ENCODE measurements around the gene HSD11B2. TPM values are rescaled to one million over a fixed set of nuclear protein-coding genes. Genes with fewer than 3 reads are reported as not detected.

HSD11B2 gene
- total and polyA plus RNA-seq, 5 donors from 2014 or later, result not detected

- H3K27me3 ChIP-seq (ENCODE audit: control insufficient read depth, insufficient read depth, low read length), result no peaks in the 10 kb centered on the region
- Mint-ChIP-seq H3K4me1 (peaks cover 0 to 4% (median under 1%) of the 10 kb centered on the region in 4 donors), H3K27ac (no peak overlapping the region), H3K36me3 (peaks cover 14% of the 10 kb centered on the region), H3K27me3 (peaks cover 12% of the 10 kb centered on the region), H3K4me3 (peak overlapping the region in 1 of 4 donors; percentile 17), H3K9me3 (peaks cover 0 to 1% (median 0%) of the 10 kb centered on the region in 7 donors)
- ATAC-seq (ENCODE audit: low read depth in 2 of 2) (no peak), DNase-seq (no peak)
- peaks cover 2% of the 10 kb centered on the region for H3K4me1 ChIP-seq (ENCODE audit: control insufficient read depth, insufficient read depth, low read length, poor library complexity, severe bottlenecking)
- H3K4me3 ChIP-seq (ENCODE audit: low read depth, low read length), result no peak overlapping the region
- H3K9me3 ChIP-seq (ENCODE audit: control insufficient read depth in 2 of 2, low read length in 2 of 2), result no peaks in the 10 kb centered on the region
- H3K27ac ChIP-seq (ENCODE audit: insufficient read depth, low read length, poor library complexity, severe bottlenecking), result no peak overlapping the region
- peaks cover 16% of the 10 kb centered on the region for H3K36me3 ChIP-seq (ENCODE audit: control insufficient read depth, insufficient read depth, low read length)
These were observed 5.8 kb downstream of the HSD11B2 start for GRCh38 chr16:67436640-67437193.

DNA sequence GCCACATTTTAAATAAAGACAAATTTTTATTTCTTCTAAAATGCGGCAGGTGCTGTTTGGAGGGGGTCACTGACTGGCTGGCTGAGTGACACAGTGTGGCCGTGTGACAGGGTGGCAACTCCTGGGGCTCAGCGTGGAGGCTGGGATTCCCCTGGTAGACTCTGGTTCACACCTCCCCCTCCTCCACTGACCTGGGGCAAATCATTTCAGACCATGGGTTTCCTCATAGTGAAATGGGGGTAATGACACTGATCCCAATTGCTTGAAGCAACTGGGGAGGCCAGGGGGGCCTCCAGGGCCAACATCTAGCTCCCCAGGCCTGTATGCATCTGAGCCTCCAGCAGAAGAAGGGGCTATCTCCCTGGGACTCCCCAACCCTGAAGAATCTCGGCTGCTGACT, 6.6 kb downstream of the HSD11B2 start:
- no peak overlapping the region for H3K4me3 Mint-ChIP-seq
- peaks cover 0 to 1% (median 0%) of the 10 kb centered on the region in 7 donors for H3K9me3 Mint-ChIP-seq
- H3K27me3 Mint-ChIP-seq, result peaks cover 7% of the 10 kb centered on the region
- H3K4me1 Mint-ChIP-seq, result peaks cover 0 to 4% (median 0%) of the 10 kb centered on the region in 4 donors
- no peak overlapping the region for H3K4me3 ChIP-seq (ENCODE audit: low read depth, low read length)
- H3K36me3 ChIP-seq (ENCODE audit: control insufficient read depth, insufficient read depth, low read length), result peaks cover 19% of the 10 kb centered on the region
- no peaks in the 10 kb centered on the region for H3K4me1 ChIP-seq (ENCODE audit: control insufficient read depth, insufficient read depth, low read length, poor library complexity, severe bottlenecking)
- no peak for DNase-seq
- H3K27ac ChIP-seq (ENCODE audit: insufficient read depth, low read length, poor library complexity, severe bottlenecking), result no peak overlapping the region
- H3K9me3 ChIP-seq (ENCODE audit: control insufficient read depth in 2 of 2, low read length in 2 of 2), result no peaks in the 10 kb centered on the region
- no peak overlapping the region for H3K27ac Mint-ChIP-seq
- ATAC-seq (ENCODE audit: low read depth in 2 of 2), result no peak
- no peaks in the 10 kb centered on the region for H3K27me3 ChIP-seq (ENCODE audit: control insufficient read depth, insufficient read depth, low read length)
- peaks cover 15% of the 10 kb centered on the region for H3K36me3 Mint-ChIP-seq

- peaks cover 25% of the 10 kb centered on the region for H3K36me3 ChIP-seq (ENCODE audit: control insufficient read depth, insufficient read depth, low read length)
- Mint-ChIP-seq H3K27ac (no peak overlapping the region), H3K4me3 (no peak overlapping the region), H3K36me3 (peaks cover 13% of the 10 kb centered on the region), H3K9me3 (peaks cover 0 to 1% (median 0%) of the 10 kb centered on the region in 7 donors), H3K27me3 (peaks cover 5% of the 10 kb centered on the region), H3K4me1 (peaks cover 0 to 4% (median 0%) of the 10 kb centered on the region in 4 donors)
- H3K4me1 ChIP-seq (ENCODE audit: control insufficient read depth, insufficient read depth, low read length, poor library complexity, severe bottlenecking), result no peaks in the 10 kb centered on the region
- H3K9me3 ChIP-seq (ENCODE audit: control insufficient read depth in 2 of 2, low read length in 2 of 2), result no peaks in the 10 kb centered on the region
- ATAC-seq (ENCODE audit: low read depth in 2 of 2), result no peak
- no peak overlapping the region for H3K27ac ChIP-seq (ENCODE audit: insufficient read depth, low read length, poor library complexity, severe bottlenecking)
- H3K4me3 ChIP-seq (ENCODE audit: low read depth, low read length), result no peak overlapping the region
- H3K27me3 ChIP-seq (ENCODE audit: control insufficient read depth, insufficient read depth, low read length), result no peaks in the 10 kb centered on the region
- DNase-seq, result no peak
These were observed 7.3 kb downstream of the HSD11B2 start for GRCh38 chr16:67438098-67438791.

DNA sequence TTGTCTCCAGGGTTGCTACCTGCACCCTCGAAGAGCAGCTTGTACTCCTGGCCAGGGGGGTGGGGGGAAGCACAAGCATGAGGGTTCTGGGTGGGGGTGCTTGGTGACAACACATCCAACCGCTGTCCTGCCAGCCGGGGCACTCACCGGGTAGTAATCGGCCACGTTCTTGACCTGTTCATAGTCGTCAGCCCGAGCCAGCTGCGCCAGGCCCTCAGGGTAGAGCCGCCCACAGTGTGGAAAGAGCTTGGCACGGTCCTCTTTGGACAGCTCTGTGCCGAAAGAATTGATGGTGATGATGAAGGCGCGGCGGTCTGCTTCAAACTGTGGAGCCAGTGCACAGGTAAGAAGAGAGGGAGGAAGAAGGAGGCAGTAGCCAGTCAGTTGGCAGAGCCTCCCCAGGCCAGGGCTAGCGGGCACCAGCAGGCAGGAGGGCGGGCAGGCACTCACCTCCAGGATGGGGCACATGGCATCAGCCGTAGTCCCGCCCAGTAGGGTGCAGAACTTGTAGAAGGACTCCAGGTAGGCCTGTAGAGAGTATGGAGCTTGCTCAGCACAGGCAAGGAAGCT, 8.0 kb downstream of the HSD11B2 start:
- Mint-ChIP-seq H3K9me3 (peaks cover 0 to 1% (median 0%) of the 10 kb centered on the region in 7 donors), H3K4me3 (no peak overlapping the region), H3K36me3 (peaks cover 13% of the 10 kb centered on the region), H3K4me1 (peaks cover 0 to 4% (median 0%) of the 10 kb centered on the region in 4 donors), H3K27ac (no peak overlapping the region), H3K27me3 (peaks cover 5% of the 10 kb centered on the region)
- Histone ChIP-seq H3K4me3 (ENCODE audit: low read depth, low read length) (no peak overlapping the region), H3K36me3 (ENCODE audit: control insufficient read depth, insufficient read depth, low read length) (peaks cover 25% of the 10 kb centered on the region), H3K27me3 (ENCODE audit: control insufficient read depth, insufficient read depth, low read length) (no peaks in the 10 kb centered on the region), H3K27ac (ENCODE audit: insufficient read depth, low read length, poor library complexity, severe bottlenecking) (no peak overlapping the region), H3K4me1 (ENCODE audit: control insufficient read depth, insufficient read depth, low read length, poor library complexity, severe bottlenecking) (no peaks in the 10 kb centered on the region), H3K9me3 (ENCODE audit: control insufficient read depth in 2 of 2, low read length in 2 of 2) (no peaks in the 10 kb centered on the region)
- ATAC-seq (ENCODE audit: low read depth in 2 of 2) (no peak), DNase-seq (no peak)

DNA sequence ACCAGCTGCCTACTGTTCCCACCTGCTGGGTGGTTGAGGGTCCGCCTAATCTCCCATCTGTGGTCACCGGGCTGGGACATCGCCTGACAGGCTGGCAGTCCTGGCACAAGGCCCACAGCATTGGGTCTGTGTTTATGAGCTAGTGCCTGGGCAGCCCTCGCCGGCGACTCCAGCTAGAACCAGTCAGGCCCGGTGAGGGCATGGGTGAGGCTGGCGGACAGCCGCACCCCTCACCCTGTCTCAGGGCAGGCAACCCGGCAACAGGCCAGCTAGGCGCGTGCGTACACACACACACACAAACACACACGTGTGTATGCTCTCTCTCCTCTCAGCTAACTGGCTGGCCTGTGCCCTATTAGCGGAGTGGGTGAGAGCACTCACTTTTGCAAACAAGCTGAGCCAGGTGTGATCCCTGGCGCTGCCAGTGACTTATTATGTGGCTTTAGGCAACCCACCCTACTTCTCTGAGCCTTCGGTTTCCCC, 10.4 kb downstream of the HSD11B2 start:
- Histone ChIP-seq H3K36me3 (ENCODE audit: control insufficient read depth, insufficient read depth, low read length) (peaks cover 31% of the 10 kb centered on the region), H3K27me3 (ENCODE audit: control insufficient read depth, insufficient read depth, low read length) (no peaks in the 10 kb centered on the region), H3K4me3 (ENCODE audit: low read depth, low read length) (no peak overlapping the region), H3K9me3 (ENCODE audit: control insufficient read depth in 2 of 2, low read length in 2 of 2) (no peaks in the 10 kb centered on the region), H3K4me1 (ENCODE audit: control insufficient read depth, insufficient read depth, low read length, poor library complexity, severe bottlenecking) (no peaks in the 10 kb centered on the region), H3K27ac (ENCODE audit: insufficient read depth, low read length, poor library complexity, severe bottlenecking) (no peak overlapping the region)
- DNase-seq, result no peak
- no peak overlapping the region for H3K4me3 Mint-ChIP-seq
- no peak for ATAC-seq (ENCODE audit: low read depth in 2 of 2)
- peaks cover 0 to 1% (median 0%) of the 10 kb centered on the region in 7 donors for H3K9me3 Mint-ChIP-seq
- peaks cover 0 to 4% (median 0%) of the 10 kb centered on the region in 4 donors for H3K4me1 Mint-ChIP-seq
- H3K36me3 Mint-ChIP-seq, result peaks cover 13% of the 10 kb centered on the region
- no peaks in the 10 kb centered on the region for H3K27me3 Mint-ChIP-seq
- peak overlapping the region in 1 of 3 donors; percentile 26 for H3K27ac Mint-ChIP-seq

DNA sequence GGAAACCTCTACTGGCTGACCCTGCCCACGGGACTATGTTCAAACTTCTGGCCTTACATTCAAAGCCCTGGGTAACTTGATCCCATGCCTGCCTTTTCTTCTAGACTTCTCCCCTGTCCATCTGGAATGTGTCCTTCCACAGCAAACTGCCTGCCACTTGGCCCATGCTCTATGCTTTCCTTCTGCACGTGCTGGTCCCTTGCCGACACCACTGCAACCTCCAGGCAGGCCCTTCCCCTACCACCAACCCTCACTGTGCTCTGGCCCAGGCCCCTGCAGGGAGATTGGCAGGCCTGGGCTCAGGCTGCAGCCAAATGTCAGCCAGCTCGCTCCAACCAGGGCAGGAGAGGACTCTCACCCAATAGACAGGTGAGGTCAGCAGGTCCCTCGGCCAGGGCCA, 11.0 kb downstream of the HSD11B2 start:
- peaks cover 13% of the 10 kb centered on the region for H3K36me3 Mint-ChIP-seq

DNA sequence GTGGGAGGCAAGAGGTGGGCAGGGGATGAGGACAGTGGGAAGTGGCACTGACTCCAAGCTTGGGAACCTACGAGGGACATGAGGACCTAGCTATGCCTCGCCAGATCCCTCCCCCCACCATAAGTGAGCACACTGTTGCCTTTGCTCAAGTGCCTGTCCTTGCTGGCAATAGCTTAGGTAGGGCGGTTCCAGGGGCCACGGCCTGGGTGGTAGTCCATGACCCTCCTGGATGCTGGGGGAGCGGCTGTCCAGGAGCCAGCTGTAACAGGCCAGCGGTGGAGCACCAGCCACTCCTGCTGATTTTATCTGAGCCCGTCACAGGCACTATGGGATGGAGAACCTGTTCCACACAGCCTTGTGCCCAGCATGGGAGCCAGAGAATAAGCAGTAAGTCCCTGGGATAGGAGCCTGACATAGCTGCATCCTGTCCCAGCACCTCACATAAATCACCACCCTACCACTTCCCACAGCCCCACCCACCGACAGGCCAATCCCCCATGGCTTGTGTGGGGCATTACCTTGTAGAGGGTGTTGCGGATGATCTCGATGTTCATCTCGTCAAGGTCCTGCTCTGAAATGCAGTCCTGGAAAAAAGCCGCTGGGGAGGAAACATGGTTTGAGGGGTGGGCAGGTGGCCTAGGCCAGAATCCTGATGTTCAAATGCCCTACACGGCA, 11.8 kb downstream of the HSD11B2 start:
- Histone ChIP-seq H3K4me3 (ENCODE audit: low read depth, low read length) (no peak overlapping the region), H3K27ac (ENCODE audit: insufficient read depth, low read length, poor library complexity, severe bottlenecking) (no peak overlapping the region), H3K27me3 (ENCODE audit: control insufficient read depth, insufficient read depth, low read length) (no peaks in the 10 kb centered on the region), H3K36me3 (ENCODE audit: control insufficient read depth, insufficient read depth, low read length) (peaks cover 32% of the 10 kb centered on the region), H3K4me1 (ENCODE audit: control insufficient read depth, insufficient read depth, low read length, poor library complexity, severe bottlenecking) (no peaks in the 10 kb centered on the region), H3K9me3 (ENCODE audit: control insufficient read depth in 2 of 2, low read length in 2 of 2) (no peaks in the 10 kb centered on the region)
- DNase-seq (no peak), ATAC-seq (ENCODE audit: low read depth in 2 of 2) (no peak)
- peaks cover 0 to 7% (median 0%) of the 10 kb centered on the region in 4 donors for H3K4me1 Mint-ChIP-seq
- H3K9me3 Mint-ChIP-seq, result no peaks in the 10 kb centered on the region
- peaks cover 12% of the 10 kb centered on the region for H3K36me3 Mint-ChIP-seq
- no peaks in the 10 kb centered on the region for H3K27me3 Mint-ChIP-seq
- no peak overlapping the region for H3K27ac Mint-ChIP-seq
- H3K4me3 Mint-ChIP-seq, result no peak overlapping the region

More for the DNA sequence above, 11.0 kb downstream of the HSD11B2 start:
- Histone ChIP-seq H3K4me3 (ENCODE audit: low read depth, low read length) (no peak overlapping the region), H3K4me1 (ENCODE audit: control insufficient read depth, insufficient read depth, low read length, poor library complexity, severe bottlenecking) (no peaks in the 10 kb centered on the region), H3K9me3 (ENCODE audit: control insufficient read depth in 2 of 2, low read length in 2 of 2) (no peaks in the 10 kb centered on the region), H3K27me3 (ENCODE audit: control insufficient read depth, insufficient read depth, low read length) (no peaks in the 10 kb centered on the region), H3K27ac (ENCODE audit: insufficient read depth, low read length, poor library complexity, severe bottlenecking) (no peak overlapping the region), H3K36me3 (ENCODE audit: control insufficient read depth, insufficient read depth, low read length) (peaks cover 31% of the 10 kb centered on the region)
- Mint-ChIP-seq H3K4me3 (no peak overlapping the region), H3K27me3 (no peaks in the 10 kb centered on the region), H3K9me3 (peaks cover 0 to 1% (median 0%) of the 10 kb centered on the region in 7 donors), H3K4me1 (peaks cover 0 to 7% (median 0%) of the 10 kb centered on the region in 4 donors), H3K27ac (peak overlapping the region in 2 of 3 donors; percentile 55 to 86)
- DNase-seq (no peak), ATAC-seq (ENCODE audit: low read depth in 2 of 2) (no peak)
